IMR-90 (cell line): ENCODE measurements around the gene FAM149B1. TPM values are rescaled to one million over a fixed set of nuclear protein-coding genes. Genes with fewer than 3 reads are reported as not detected.

Experiments
- ATAC-seq: fragments of 200-7000 bp; cut with Tn5 transposase; 2 replicates; pipeline ENCODE4 v1.9.1; 2020; ENCODE audit warnings: low read depth, mild to moderate bottlenecking, moderate library complexity
- BruUV-seq: library from RNA; stranded (reverse); fragments of 400-500 nt; replicated peaks from 2 replicates; lab custom pipeline; 2021; lab: Mats Ljungman, UMichigan
- CTCF ChIA-PET: fragments of 300-600 bp; formaldehyde crosslinking; extraction: SDS; loops from one replicate; lab custom pipeline; 2021; ENCODE audit warnings: antibody characterized with exemption; lab: Yijun Ruan, JAX
- POLR2A ChIA-PET: fragments of 300-600 bp; sonication (Branson Sonifier 250); formaldehyde crosslinking; loops from one replicate; lab custom pipeline; 2022; ENCODE audit warnings: antibody characterized with exemption; ENCODE audit not compliant: unreplicated experiment; lab: Charles Lee
- DNase-seq: peaks from one replicate; pipeline ENCODE4 v3.0.0; 2013
- H2AFZ ChIP-seq: replicated peaks from 2 replicates; pipeline ENCODE3; 2013; ENCODE audit warnings: low read length, mild to moderate bottlenecking; ENCODE audit not compliant: poor library complexity
- H2AK5ac ChIP-seq: 2 replicates; pipeline ENCODE4 v1.6.1; 2013; ENCODE audit warnings: low read depth, low read length, inconsistent platforms
- H2AK9ac ChIP-seq: replicated peaks from 2 replicates; pipeline ENCODE3; 2013; ENCODE audit warnings: mild to moderate bottlenecking, low read depth, low read length, moderate library complexity; ENCODE audit not compliant: poor library complexity
- H2BK120ac ChIP-seq: 2 replicates; pipeline ENCODE4 v1.6.1; 2013; ENCODE audit warnings: low read depth, low read length, inconsistent platforms
- H2BK15ac ChIP-seq: 3 replicates; pipeline ENCODE4 v1.6.1; 2013; ENCODE audit warnings: low read depth, low read length, inconsistent platforms
- H2BK20ac ChIP-seq: 2 replicates; pipeline ENCODE4 v1.6.1; 2013; ENCODE audit warnings: low read depth, mild to moderate bottlenecking, inconsistent platforms, low read length, moderate library complexity
- H2BK5ac ChIP-seq: 2 replicates; pipeline ENCODE4 v1.6.1; 2013; ENCODE audit warnings: mild to moderate bottlenecking, low read depth, low read length, inconsistent platforms; ENCODE audit not compliant: poor library complexity, severe bottlenecking
- H3K14ac ChIP-seq: replicated peaks from 2 replicates; pipeline ENCODE4 v1.6.1; 2013; ENCODE audit warnings: low read depth, low read length, inconsistent platforms
- H3K18ac ChIP-seq: 2 replicates; pipeline ENCODE4 v1.6.1; 2013; ENCODE audit warnings: low read depth, low read length, control low read depth
- H3K23ac ChIP-seq: 2 replicates; pipeline ENCODE4 v1.6.1; 2013; ENCODE audit warnings: low read depth, low read length, inconsistent platforms
- H3K27ac ChIP-seq: 2 replicates; pipeline ENCODE4 v1.5.1; 2013; ENCODE audit warnings: mild to moderate bottlenecking, control low read depth, low read length; ENCODE audit not compliant: insufficient read depth
- H3K27me3 ChIP-seq: 2 replicates; pipeline ENCODE4 v1.6.1; 2013; ENCODE audit warnings: low read length; ENCODE audit not compliant: control insufficient read depth, insufficient read depth
- H3K36me3 ChIP-seq: 2 replicates; pipeline ENCODE4 v1.6.1; 2013; ENCODE audit warnings: low read length, mixed read lengths; ENCODE audit not compliant: control insufficient read depth, insufficient read depth
- H3K4ac ChIP-seq: 2 replicates; pipeline ENCODE4 v1.6.1; 2013; ENCODE audit warnings: low read depth, low read length, inconsistent platforms
- H3K4me1 ChIP-seq: 2 replicates; pipeline ENCODE4 v1.6.1; 2013; ENCODE audit warnings: low read length, mixed read lengths; ENCODE audit not compliant: control insufficient read depth, insufficient read depth
- H3K4me2 ChIP-seq: 2 replicates; pipeline ENCODE4 v1.6.1; 2013; ENCODE audit warnings: low read depth, mild to moderate bottlenecking, control low read depth, low read length, moderate library complexity
- H3K4me3 ChIP-seq: 2 replicates; pipeline ENCODE4 v1.5.1; 2013; ENCODE audit warnings: low read depth, mild to moderate bottlenecking, control low read depth, low read length, moderate library complexity; ENCODE audit not compliant: insufficient read depth
- H3K56ac ChIP-seq: 2 replicates; pipeline ENCODE4 v1.6.1; 2013; ENCODE audit warnings: low read length, inconsistent platforms; ENCODE audit not compliant: insufficient read depth; ENCODE audit errors: extremely low read depth
- H3K79me1 ChIP-seq, 2 experiments: 2 replicates each; pipeline ENCODE4 v1.6.1; 2013; ENCODE audit warnings: low read length in 2 of 2, inconsistent platforms in 1 of 2, low read depth in 1 of 2
- H3K9ac ChIP-seq: 2 replicates; pipeline ENCODE4 v1.6.1; 2013; ENCODE audit warnings: low read depth, low read length, control low read depth
- H3K9me1 ChIP-seq: 2 replicates; pipeline ENCODE4 v1.6.1; 2013; ENCODE audit warnings: low read length, inconsistent platforms; ENCODE audit not compliant: insufficient read depth
- H3K9me3 ChIP-seq: 2 replicates; pipeline ENCODE4 v1.6.1; 2013; ENCODE audit warnings: low read length; ENCODE audit not compliant: control insufficient read depth, insufficient read depth
- H4K20me1 ChIP-seq: 2 replicates; pipeline ENCODE4 v1.6.1; 2013; ENCODE audit warnings: low read length, inconsistent platforms; ENCODE audit not compliant: insufficient read depth
- H4K5ac ChIP-seq: 2 replicates; pipeline ENCODE4 v1.6.1; 2013; ENCODE audit warnings: mild to moderate bottlenecking, low read depth, low read length, control low read depth
- H4K8ac ChIP-seq, 2 experiments: 2 replicates each; pipeline ENCODE4 v1.6.1; 2013; ENCODE audit warnings: low read depth in 2 of 2, low read length in 2 of 2, control low read depth in 1 of 2, inconsistent platforms in 1 of 2
- H4K91ac ChIP-seq: 2 replicates; pipeline ENCODE4 v1.6.1; 2013; ENCODE audit warnings: low read depth, low read length, inconsistent platforms; ENCODE audit not compliant: insufficient read depth
- BHLHE40 ChIP-seq: fragments of 150-350 bp; IDR thresholded peaks from 2 replicates; pipeline ENCODE4 v1.6.1; 2016; ENCODE audit warnings: mild to moderate bottlenecking, low read depth, low read length
- CEBPB ChIP-seq: IDR thresholded peaks from 2 replicates; pipeline ENCODE4 v1.6.1; 2012; ENCODE audit warnings: low read depth, low read length, improper control_type of control experiment
- ELK1 ChIP-seq: fragments of 150-350 bp; IDR thresholded peaks from 2 replicates; pipeline ENCODE4 v1.6.1; 2016; ENCODE audit warnings: low read depth, mild to moderate bottlenecking, low read length, moderate library complexity, borderline replicate concordance
- MAZ ChIP-seq: IDR thresholded peaks from 2 replicates; pipeline ENCODE4 v1.6.1; 2012; ENCODE audit warnings: low read depth, mild to moderate bottlenecking, low read length, improper control_type of control experiment, moderate library complexity, borderline replicate concordance
- WGBS, 2 experiments: methylation state at CpG; one replicate each; pipeline versions ENCODE4 v1.1.5 to v1.1.7; 2013; ENCODE audit warnings: missing lambda C conversion rate in 2 of 2; ENCODE audit not compliant: insufficient read length in 1 of 2; ENCODE audit errors: extremely low coverage in 2 of 2; 5-methylcytosine and 5-hydroxymethylcytosine counted together
- dilution Hi-C: fragments of 300-500 bp; cut with HindIII; formaldehyde crosslinking; loops from one replicate; pipeline ENCODE4 v1.14.3; 2018; ENCODE audit warnings: low sequenced_read_pairs; ENCODE audit not compliant: unreplicated experiment
- in situ Hi-C: fragments of 300-500 bp; cut with MboI; formaldehyde crosslinking; loops from 3 replicates; pipeline ENCODE4 v1.14.3; 2019; ENCODE audit warnings: low sequenced_read_pairs, inconsistent platforms, mixed read lengths
- intact Hi-C: fragments of 100-400 bp; cut with micrococcal nuclease; formaldehyde crosslinking; loops from 2 replicates; pipeline ENCODE4 v1.10.0; 2022
- polyA plus RNA-seq, 3 experiments: library from polyadenylated mRNA; depleted of rRNA; stranded (reverse); fragments of >200 nt; gene quantifications; 2 replicates each; pipeline ENCODE4 v1.2.3, GENCODE V29; 2012; ENCODE audit warnings: low replicate concordance in 1 of 3
- total RNA-seq: library from RNA; depleted of rRNA; stranded (reverse); fragments of >200 nt; gene quantifications from 2 replicates; pipeline ENCODE4 v1.2.3, GENCODE V29; 2012

Gene FAM149B1
- total and polyA plus RNA-seq, 2 of the 4 experiments (the other 2 are of a cell fraction) = 21.7 to 28.3 TPM

DNA sequence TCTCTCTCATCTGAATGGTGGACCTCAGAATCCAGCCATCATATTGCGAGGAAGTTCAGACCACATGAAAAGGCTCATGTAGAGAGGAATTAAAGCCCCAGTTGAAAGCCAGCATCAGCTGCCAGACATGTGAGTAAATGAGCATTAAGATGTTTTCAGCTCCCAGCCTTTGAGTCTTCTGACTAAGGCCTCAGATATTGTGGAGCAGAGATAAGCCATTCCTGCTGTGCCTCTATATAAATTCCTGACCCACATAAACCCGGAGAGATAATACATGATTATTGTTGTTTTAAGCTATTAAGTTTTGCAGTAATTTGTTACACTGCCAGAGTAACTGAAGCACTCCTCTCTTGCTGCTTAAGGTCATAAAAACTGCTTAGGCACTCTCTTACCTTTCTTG is 14.6 kb downstream of the FAM149B1 start:
- Histone ChIP-seq H3K36me3 (peaks cover 20% of the 10 kb centered on the region), H4K8ac (no peak overlapping the region), H3K79me1 (peaks cover 0 to 11% of the 10 kb centered on the region in 2 experiments; a peak in 2 of 4 replicates), H2BK15ac (no peak overlapping the region), H3K18ac (no peak overlapping the region), H3K14ac (no peak overlapping the region), H2BK5ac (no peak overlapping the region), H2AK9ac (no peak overlapping the region), H3K27ac (no peak overlapping the region), H3K4me2 (no peak overlapping the region), H3K23ac (no peak overlapping the region), H3K9me1 (0 out of 2 replicates have a peak, but pooled peaks cover 2% of the 10 kb centered on the region), H4K91ac (no peak overlapping the region), H2AFZ (peak overlapping the region; percentile 29), H3K9ac (no peak overlapping the region), H3K9me3 (no peaks in the 10 kb centered on the region), H3K4me3 (no peak overlapping the region), H2BK20ac (no peak overlapping the region), H3K4me1 (no peaks in the 10 kb centered on the region; the same call in 1 of the 2 replicates), H2AK5ac (no peak overlapping the region), H3K4ac (no peak overlapping the region), H2BK120ac (no peak overlapping the region), H4K5ac (no peak overlapping the region), H3K27me3 (no peaks in the 10 kb centered on the region), H3K56ac (no peak overlapping the region), H4K20me1 (no peaks in the 10 kb centered on the region)
- WGBS, 2 experiments = no CpG with 5 or more reads among the region's 2 CpGs
- POLR2A ChIA-PET = no interaction called here
- dilution Hi-C loops (no loop called here), in situ Hi-C loops (no loop called here), intact Hi-C loops (no loop called here)
- peak; percentile 64 for DNase-seq
- CTCF ChIA-PET = interaction anchor here (0.6 kb wide), 1 partner anchor 40 kb away, joined by 4 read pairs; no protein-coding TSS in a partner anchor
- no TSS peak for BruUV-seq
- no peak for TF ChIP-seq CEBPB
- no peak for TF ChIP-seq MAZ
- no peak; the same call in 1 of the 2 replicates for TF ChIP-seq BHLHE40
- TF ChIP-seq ELK1 = no peak
- ATAC-seq = peak; percentile 70
